ENCODE results near the gene CD244.

DNA sequence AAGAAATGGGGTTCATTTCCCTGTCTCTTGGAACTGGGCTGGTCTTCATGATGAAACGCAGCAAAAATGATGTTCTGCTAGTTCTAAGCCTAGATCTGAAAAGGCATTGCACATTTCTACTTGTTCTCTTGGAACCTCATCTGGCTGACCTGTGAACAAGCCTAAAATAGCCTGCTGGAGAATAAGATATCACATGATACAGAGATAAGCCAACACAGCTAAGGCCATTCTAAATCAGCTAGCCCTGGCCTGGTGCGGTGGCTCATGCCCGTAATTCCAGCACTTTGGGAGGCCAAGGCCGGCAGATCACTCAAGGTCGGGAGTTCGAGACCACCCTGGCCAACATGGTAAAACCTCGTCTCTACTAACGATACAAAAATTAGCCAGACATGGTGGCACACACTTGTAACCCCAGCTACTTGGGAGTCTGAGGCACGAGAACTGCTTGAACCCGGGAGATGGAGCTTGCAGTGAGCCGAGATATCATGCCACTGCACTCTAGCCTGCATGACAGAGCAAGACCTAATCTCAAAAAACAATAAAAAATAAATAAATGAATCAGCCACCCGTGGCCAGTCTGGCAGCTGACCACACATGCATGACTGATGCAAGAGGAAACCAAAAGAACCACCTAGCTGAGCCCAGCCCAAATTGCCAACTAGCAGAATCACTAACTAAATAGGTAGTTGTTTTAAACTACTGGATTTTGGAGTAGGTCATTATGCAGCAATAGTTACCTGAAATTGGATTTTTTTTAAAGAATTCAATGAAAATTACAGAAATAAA, 18.0 kb downstream of the CD244 start:
- TF ChIP-seq CTCF (IDR thresholded peaks at IDR 0.05 in 8 of 11, conservative IDR thresholded peaks at IDR 0.05 in 3 of 11) = no peak
- no peak for TF ChIP-seq POLR2A (IDR thresholded peaks at IDR 0.05)
